Body of pancreas (tissue), 4 donors: ENCODE data around the gene MUSK.

ENCODE experiments used
- CTCF ChIP-seq, 7 experiments: fragments of 450-650 bp in 4 of 7; fragments of 200-600 bp in 3 of 7; sonication (generic) in 3 of 7; IDR thresholded peaks; one replicate each; pipeline ENCODE4 v1.5.1; 2016 to 2019; ENCODE audit warnings: antibody characterized with exemption in 7 of 7
- POLR2A ChIP-seq, 3 donors: fragments of 450-650 bp; IDR thresholded peaks; one replicate each; pipeline ENCODE4 v1.6.1; 2016; ENCODE audit warnings: antibody characterized with exemption in 3 of 3, mild to moderate bottlenecking in 2 of 3

GRCh38 chr9:110687497-110687896 is 18.9 kb downstream of the MUSK start:
- TF ChIP-seq POLR2A (IDR thresholded peaks at IDR 0.05) (no peak), CTCF (IDR thresholded peaks at IDR 0.05) (no peak)
